Neural crest cell (in vitro differentiated cells): ENCODE measurements around the gene ORC2. TPM values are rescaled to one million over a fixed set of nuclear protein-coding genes. Genes with fewer than 3 reads are reported as not detected.

Source experiments
- DNase-seq: peaks from one replicate; pipeline ENCODE4 v3.0.0; 2021; ENCODE audit warnings: low read depth, mixed read lengths, low spot score
- H3K27ac Mint-ChIP-seq: one replicate; pipeline ENCODE4 v1.8.0; 2021; ENCODE audit warnings: mild to moderate bottlenecking, mixed read lengths; ENCODE audit not compliant: unreplicated experiment
- H3K27me3 Mint-ChIP-seq: 2 replicates; pipeline ENCODE4 v1.8.0; 2021; ENCODE audit warnings: low read depth, mild to moderate bottlenecking, mixed read lengths
- H3K36me3 Mint-ChIP-seq: 2 replicates; pipeline ENCODE4 v1.8.0; 2021; ENCODE audit warnings: low read depth, mild to moderate bottlenecking, mixed read lengths
- H3K4me1 Mint-ChIP-seq: 2 replicates; pipeline ENCODE4 v1.8.0; 2021; ENCODE audit warnings: mixed read lengths
- H3K4me3 Mint-ChIP-seq: one replicate; pipeline ENCODE4 v1.8.0; 2021; ENCODE audit warnings: mild to moderate bottlenecking, mixed read lengths
- H3K9me3 Mint-ChIP-seq: 2 replicates; pipeline ENCODE4 v1.8.0; 2021; ENCODE audit warnings: mixed read lengths
- total RNA-seq: library from RNA; stranded (reverse); gene quantifications from 2 replicates; pipeline ENCODE4 v1.2.1, GENCODE V29; 2021
- TF ChIP-seq, protein P1 (sequence below): fragments of 200-600 bp; sonication (generic); conservative IDR thresholded peaks from 2 replicates; pipeline ENCODE4 v1.5.0; 2021; ENCODE audit warnings: antibody characterized with exemption, mild to moderate bottlenecking

Gene ORC2
- total RNA-seq, 1 donor from 2014 or later = 30.9 TPM

DNA sequence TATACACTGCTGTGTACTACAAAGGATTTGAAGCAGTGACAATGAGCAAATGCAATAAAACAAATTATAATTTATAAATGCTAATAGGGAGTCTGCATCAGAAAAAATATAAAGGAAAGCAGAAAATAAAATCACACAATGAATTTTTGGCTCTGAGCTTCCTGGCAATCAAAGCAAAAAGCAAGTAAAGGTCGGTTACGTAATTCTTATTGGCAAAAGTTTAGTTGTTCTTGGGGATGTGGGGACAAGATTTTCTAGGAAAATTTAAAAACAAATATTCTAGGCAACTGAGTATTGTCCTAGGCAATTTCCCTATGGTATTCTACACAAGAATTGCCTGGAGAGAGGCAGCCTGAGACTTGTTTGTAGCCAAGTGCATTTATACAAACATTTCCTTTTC, 1.8 kb downstream of the ORC2 start:
- H3K27ac Mint-ChIP-seq = no peak overlapping the region
- H3K27me3 Mint-ChIP-seq = no peaks in the 10 kb centered on the region
- peak overlapping the region; percentile 50 for H3K4me3 Mint-ChIP-seq
- DNase-seq = no peak
- H3K9me3 Mint-ChIP-seq = no peaks in the 10 kb centered on the region
- H3K4me1 Mint-ChIP-seq = peaks cover 35% of the 10 kb centered on the region
- no peaks in the 10 kb centered on the region for H3K36me3 Mint-ChIP-seq
- TF ChIP-seq, protein P1, sequence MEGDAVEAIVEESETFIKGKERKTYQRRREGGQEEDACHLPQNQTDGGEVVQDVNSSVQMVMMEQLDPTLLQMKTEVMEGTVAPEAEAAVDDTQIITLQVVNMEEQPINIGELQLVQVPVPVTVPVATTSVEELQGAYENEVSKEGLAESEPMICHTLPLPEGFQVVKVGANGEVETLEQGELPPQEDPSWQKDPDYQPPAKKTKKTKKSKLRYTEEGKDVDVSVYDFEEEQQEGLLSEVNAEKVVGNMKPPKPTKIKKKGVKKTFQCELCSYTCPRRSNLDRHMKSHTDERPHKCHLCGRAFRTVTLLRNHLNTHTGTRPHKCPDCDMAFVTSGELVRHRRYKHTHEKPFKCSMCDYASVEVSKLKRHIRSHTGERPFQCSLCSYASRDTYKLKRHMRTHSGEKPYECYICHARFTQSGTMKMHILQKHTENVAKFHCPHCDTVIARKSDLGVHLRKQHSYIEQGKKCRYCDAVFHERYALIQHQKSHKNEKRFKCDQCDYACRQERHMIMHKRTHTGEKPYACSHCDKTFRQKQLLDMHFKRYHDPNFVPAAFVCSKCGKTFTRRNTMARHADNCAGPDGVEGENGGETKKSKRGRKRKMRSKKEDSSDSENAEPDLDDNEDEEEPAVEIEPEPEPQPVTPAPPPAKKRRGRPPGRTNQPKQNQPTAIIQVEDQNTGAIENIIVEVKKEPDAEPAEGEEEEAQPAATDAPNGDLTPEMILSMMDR = no peak

DNA sequence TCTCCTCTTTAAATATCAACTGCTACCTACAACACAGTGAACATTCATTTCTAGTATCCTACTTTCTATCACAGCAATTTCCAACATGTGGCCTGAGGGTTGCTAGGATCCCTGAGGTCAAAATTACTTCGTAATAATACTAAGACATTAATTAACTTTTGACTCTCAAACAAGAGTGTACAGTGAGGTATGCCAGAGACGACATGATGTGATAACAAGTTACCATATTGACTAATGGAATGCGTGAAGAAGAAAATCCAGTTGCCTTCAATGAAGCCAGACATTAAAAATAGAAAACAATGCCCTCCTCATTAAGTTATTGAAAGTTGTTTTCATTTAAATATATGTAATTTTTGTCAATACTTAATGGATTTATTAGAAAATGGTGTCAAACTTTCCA, 13.1 kb downstream of the ORC2 start:
- Mint-ChIP-seq H3K9me3 (no peaks in the 10 kb centered on the region), H3K4me3 (no peak overlapping the region), H3K4me1 (no peaks in the 10 kb centered on the region), H3K27me3 (no peaks in the 10 kb centered on the region), H3K27ac (no peak overlapping the region), H3K36me3 (peaks cover 6% of the 10 kb centered on the region)
- no peak for DNase-seq
- TF ChIP-seq, protein P1 = no peak

DNA sequence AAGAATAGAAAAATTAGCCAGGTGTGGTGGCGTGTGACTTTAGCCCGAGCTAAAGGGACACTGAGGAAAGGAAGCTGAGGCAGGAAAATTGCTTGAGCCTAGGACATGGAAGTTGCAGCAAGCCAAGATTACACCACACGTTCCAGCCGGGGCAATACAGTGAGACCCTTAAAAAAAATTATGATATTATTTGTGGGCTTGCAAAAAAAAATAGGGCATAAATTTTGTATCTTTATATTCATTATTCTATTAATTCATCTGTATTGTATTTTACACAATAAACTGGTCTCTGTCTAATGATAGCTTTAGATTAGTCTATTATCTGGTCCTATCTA, 18.1 kb downstream of the ORC2 start:
- no peak overlapping the region for H3K27ac Mint-ChIP-seq
- no peak overlapping the region for H3K4me3 Mint-ChIP-seq
- no peaks in the 10 kb centered on the region for H3K4me1 Mint-ChIP-seq
- H3K9me3 Mint-ChIP-seq = no peaks in the 10 kb centered on the region
- no peak for DNase-seq
- H3K27me3 Mint-ChIP-seq = no peaks in the 10 kb centered on the region
- TF ChIP-seq, protein P1 = no peak
- peaks cover 7% of the 10 kb centered on the region for H3K36me3 Mint-ChIP-seq

DNA sequence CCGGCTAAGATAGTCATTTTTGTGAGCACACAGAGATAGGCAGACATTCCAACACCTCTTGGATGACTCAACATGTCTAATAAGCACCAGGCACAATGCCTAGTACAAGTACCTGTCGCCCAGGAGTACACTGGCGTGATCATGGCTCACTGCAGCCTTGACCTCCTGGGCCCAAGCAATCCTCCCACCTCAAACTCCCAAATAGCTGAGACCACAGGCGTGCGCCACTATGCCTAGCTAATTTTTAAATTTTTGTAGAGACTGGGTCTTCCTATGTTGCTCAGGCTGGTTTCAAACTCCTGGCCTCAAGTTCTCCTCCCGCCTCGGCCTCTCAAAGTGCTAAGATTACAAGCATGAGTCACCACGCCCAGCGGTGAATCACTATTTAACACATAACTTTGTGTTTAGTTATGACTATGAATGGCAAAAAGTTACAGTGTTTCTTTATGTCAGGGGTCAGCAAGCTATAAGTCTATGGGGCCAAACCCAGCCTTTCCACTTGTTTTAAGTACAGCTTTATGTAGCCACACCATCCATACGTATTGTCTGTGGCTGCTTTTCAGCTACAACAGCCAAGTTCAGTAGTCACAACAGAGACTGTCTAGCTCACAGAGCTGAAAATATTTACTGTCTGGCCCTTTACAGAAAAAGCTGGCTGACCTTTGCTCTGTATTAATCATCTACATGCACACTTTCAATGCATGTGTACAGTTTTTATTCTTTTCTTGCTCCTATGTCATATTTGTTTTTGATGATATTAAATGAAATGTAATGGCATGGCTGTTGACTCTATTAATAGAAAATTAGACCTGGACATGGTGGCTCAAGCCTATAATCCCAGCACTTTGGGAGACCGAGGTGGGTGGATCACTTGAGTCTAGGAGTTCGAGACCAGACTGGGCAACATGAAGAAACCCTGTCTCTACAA, 18.7 kb downstream of the ORC2 start:
- no peaks in the 10 kb centered on the region for H3K9me3 Mint-ChIP-seq
- no peak overlapping the region for H3K4me3 Mint-ChIP-seq
- H3K36me3 Mint-ChIP-seq = peaks cover 7% of the 10 kb centered on the region
- H3K4me1 Mint-ChIP-seq = no peaks in the 10 kb centered on the region
- no peaks in the 10 kb centered on the region for H3K27me3 Mint-ChIP-seq
- TF ChIP-seq, protein P1 = no peak
- DNase-seq = no peak
- H3K27ac Mint-ChIP-seq = no peak overlapping the region

DNA sequence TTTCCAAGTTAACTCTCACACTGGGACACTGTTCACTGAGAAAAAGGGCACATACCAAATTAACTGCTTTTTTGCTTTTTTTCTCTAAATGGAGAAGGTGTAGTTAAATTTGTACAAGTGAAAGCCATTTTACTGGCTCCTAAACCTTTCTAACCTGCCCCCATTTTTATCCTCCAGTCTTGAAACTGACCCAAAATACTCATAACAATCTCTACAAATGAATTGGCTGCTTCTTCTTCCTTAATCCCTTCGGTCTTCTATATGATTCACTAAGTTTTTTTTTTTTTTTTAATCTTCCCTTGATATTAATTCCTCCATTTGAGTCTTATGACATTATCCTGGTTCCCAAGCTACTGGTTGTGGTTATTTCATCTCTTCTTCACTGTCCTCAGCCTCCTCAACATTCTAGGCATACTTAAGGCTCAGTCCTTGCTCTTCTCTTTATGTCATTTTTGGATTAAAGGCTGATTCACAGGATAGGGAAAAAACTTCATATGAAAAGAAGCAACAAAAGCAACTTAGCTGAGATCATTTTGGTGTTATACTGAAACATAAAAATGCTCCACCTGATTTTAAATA, 19.8 kb downstream of the ORC2 start:
- no peaks in the 10 kb centered on the region for H3K4me1 Mint-ChIP-seq
- TF ChIP-seq, protein P1 = no peak
- H3K4me3 Mint-ChIP-seq = no peak overlapping the region
- no peaks in the 10 kb centered on the region for H3K27me3 Mint-ChIP-seq
- DNase-seq = no peak
- H3K36me3 Mint-ChIP-seq = peaks cover 10% of the 10 kb centered on the region
- H3K27ac Mint-ChIP-seq = no peak overlapping the region
- no peaks in the 10 kb centered on the region for H3K9me3 Mint-ChIP-seq
